Vagina (tissue), 2 donors: ENCODE data around the gene RWDD2A. TPM values are rescaled to one million over a fixed set of nuclear protein-coding genes. Genes with fewer than 3 reads are reported as not detected.
A peak's percentile ranks its signal among the peaks of the same experiment; 100 is the strongest.
"Not testable (repeated sequence)": the region's sequence is repeated elsewhere in the genome, so short reads cannot be mapped to it uniquely, and the experiment has no call there.

Experiments
- DNase-seq, 2 donors: peaks; one replicate each; pipeline ENCODE4 v3.0.0-alpha.2; 2017; ENCODE audit errors: extremely low spot score in 2 of 2
- H3K27ac ChIP-seq: fragments of 200-600 bp; sonication (generic); one replicate; pipeline ENCODE4 v1.5.1; 2019
- H3K27me3 ChIP-seq: fragments of 200-600 bp; sonication (generic); one replicate; pipeline ENCODE4 v1.5.1; 2019
- H3K36me3 ChIP-seq, 2 donors: fragments of 200-600 bp; sonication (generic); one replicate each; pipeline ENCODE4 v1.5.1; 2017 to 2019
- H3K4me1 ChIP-seq: fragments of 200-600 bp; sonication (generic); one replicate; pipeline ENCODE4 v1.5.1; 2019
- H3K4me3 ChIP-seq, 2 donors: fragments of 200-600 bp; sonication (generic); 1 replicate in 1 of 2; 2 replicates in 1 of 2; pipeline ENCODE4 v1.5.1; 2016 to 2019
- H3K9me3 ChIP-seq: fragments of 200-600 bp; sonication (generic); one replicate; pipeline ENCODE4 v1.5.1; 2019
- POLR2A ChIP-seq, 2 donors: fragments of 450-650 bp; IDR thresholded peaks; one replicate each; pipeline ENCODE4 v1.6.1; 2017; ENCODE audit warnings: antibody characterized with exemption in 2 of 2, mild to moderate bottlenecking in 2 of 2, moderate library complexity in 2 of 2
- POLR2AphosphoS5 ChIP-seq, 2 donors: sonication (generic); formaldehyde crosslinking; IDR thresholded peaks; one replicate each; pipeline ENCODE4 v1.9.0; 2017; ENCODE audit warnings: antibody characterized with exemption in 2 of 2, mild to moderate bottlenecking in 2 of 2, low read depth in 1 of 2; ENCODE audit not compliant: insufficient read depth in 1 of 2
- intact Hi-C: fragments of 100-400 bp; cut with DNase I; formaldehyde crosslinking; loops from one replicate; pipeline ENCODE4 v1.15.1; 2023
- total RNA-seq: library from RNA; depleted of rRNA; stranded (reverse); fragments of >200 nt; gene quantifications from one replicate; pipeline ENCODE4 v1.2.3, GENCODE V29; 2016
- TF ChIP-seq, protein P1 (sequence below), 3 experiments: fragments of 450-650 bp in 2 of 3; fragments of 200-600 bp in 1 of 3; sonication (generic) in 1 of 3; IDR thresholded peaks; one replicate each; pipeline ENCODE4 v1.5.1; 2017 to 2019; ENCODE audit warnings: antibody characterized with exemption in 3 of 3, mild to moderate bottlenecking in 2 of 3, moderate library complexity in 2 of 3

RWDD2A gene
- total RNA-seq, 1 donor from 2014 or later = 2.0 TPM

DNA sequence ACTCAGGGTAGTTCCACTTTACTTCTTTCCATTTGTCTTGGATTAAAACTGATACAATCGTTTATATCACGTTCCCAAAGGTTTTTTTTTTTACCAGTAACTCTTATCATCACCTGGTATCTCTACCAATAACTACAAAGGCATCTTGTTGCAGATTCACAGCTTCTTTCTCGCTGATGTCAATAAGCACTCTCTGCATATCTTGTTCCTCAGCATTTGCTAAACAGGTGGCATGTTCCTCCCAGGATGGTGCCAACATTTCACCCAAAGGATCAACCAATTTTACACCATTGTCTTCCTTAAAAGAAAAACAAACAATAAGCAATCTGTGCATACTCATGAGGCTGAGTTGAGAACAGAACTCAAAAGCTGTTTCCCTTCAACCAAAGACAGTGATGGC lies 4.7 kb upstream of the RWDD2A start:
- peaks cover 30% of the 10 kb centered on the region for H3K4me1 ChIP-seq
- intact Hi-C loops = no loop called here
- peaks cover 0 to 30% of the 10 kb centered on the region in 2 donors for H3K36me3 ChIP-seq
- H3K9me3 ChIP-seq = no peaks in the 10 kb centered on the region
- DNase-seq = no peak
- H3K27ac ChIP-seq = no peak overlapping the region
- TF ChIP-seq, protein P1, sequence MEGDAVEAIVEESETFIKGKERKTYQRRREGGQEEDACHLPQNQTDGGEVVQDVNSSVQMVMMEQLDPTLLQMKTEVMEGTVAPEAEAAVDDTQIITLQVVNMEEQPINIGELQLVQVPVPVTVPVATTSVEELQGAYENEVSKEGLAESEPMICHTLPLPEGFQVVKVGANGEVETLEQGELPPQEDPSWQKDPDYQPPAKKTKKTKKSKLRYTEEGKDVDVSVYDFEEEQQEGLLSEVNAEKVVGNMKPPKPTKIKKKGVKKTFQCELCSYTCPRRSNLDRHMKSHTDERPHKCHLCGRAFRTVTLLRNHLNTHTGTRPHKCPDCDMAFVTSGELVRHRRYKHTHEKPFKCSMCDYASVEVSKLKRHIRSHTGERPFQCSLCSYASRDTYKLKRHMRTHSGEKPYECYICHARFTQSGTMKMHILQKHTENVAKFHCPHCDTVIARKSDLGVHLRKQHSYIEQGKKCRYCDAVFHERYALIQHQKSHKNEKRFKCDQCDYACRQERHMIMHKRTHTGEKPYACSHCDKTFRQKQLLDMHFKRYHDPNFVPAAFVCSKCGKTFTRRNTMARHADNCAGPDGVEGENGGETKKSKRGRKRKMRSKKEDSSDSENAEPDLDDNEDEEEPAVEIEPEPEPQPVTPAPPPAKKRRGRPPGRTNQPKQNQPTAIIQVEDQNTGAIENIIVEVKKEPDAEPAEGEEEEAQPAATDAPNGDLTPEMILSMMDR (IDR thresholded peaks at IDR 0.05) = no peak
- TF ChIP-seq POLR2AphosphoS5 (IDR thresholded peaks at IDR 0.05; ENCODE audit: insufficient read depth in 1 of 2, low read depth in 1 of 2) = no peak
- TF ChIP-seq POLR2A (IDR thresholded peaks at IDR 0.05) = no peak
- H3K4me3 ChIP-seq = no peak overlapping the region
- H3K27me3 ChIP-seq = no peaks in the 10 kb centered on the region

DNA sequence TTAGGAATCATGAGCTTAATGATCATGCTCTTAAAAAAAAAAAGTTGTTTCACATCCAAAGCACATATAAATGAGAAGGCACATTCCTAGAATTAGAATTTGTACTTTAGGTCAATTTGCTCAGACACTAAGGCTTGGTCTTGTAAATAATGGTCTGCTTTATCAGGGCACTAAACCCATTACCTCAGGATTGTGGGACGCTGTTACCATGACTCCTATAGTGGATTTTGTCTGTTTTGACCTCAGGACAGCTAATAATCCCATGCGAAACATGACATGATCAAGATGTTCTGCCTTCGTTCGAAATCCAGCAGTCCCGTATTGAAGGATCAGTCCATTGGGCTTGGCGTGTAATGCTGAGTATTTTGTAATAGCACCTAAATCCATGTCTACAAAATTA lies 2.5 kb upstream of the RWDD2A start:
- Histone ChIP-seq H3K4me1 (peaks cover 43% of the 10 kb centered on the region), H3K36me3 (peaks cover 0 to 25% of the 10 kb centered on the region in 2 donors), H3K27ac (no peak overlapping the region), H3K9me3 (no peaks in the 10 kb centered on the region), H3K4me3 (no peak overlapping the region), H3K27me3 (no peaks in the 10 kb centered on the region)
- intact Hi-C loops = no loop called here
- no peak for DNase-seq
- no peak for TF ChIP-seq POLR2A (IDR thresholded peaks at IDR 0.05)
- no peak for TF ChIP-seq POLR2AphosphoS5 (IDR thresholded peaks at IDR 0.05; ENCODE audit: insufficient read depth in 1 of 2, low read depth in 1 of 2)
- TF ChIP-seq, protein P1 (IDR thresholded peaks at IDR 0.05) = no peak

DNA sequence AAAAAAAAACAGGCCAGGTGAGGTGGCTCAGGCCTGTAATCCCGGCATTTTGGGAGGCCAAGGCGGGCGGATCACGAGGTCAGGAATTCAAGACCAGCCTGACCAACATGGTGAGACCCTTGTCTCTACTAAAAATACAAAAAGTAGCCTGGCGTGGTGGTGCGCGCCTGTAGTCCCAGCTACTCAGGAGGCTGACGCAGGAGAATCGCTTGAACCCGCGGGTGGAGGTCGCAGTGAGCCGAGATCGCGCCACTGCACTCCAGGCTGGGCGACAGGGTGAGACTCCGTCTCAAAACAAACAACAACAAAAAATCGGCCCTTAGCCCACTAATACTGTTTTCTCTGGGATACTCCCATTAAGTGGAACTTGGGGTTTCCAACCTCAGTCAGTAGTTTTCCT lies 1.2 kb upstream of the RWDD2A start:
- H3K4me1 ChIP-seq = peaks cover 43% of the 10 kb centered on the region
- H3K27ac ChIP-seq, DNase-seq, intact Hi-C loops, H3K9me3 ChIP-seq, H3K27me3 ChIP-seq: not testable (repeated sequence)
- peaks cover 0 to 13% of the 10 kb centered on the region in 2 donors for H3K36me3 ChIP-seq
- peak overlapping the region; percentile 89 to 96 for H3K4me3 ChIP-seq

DNA sequence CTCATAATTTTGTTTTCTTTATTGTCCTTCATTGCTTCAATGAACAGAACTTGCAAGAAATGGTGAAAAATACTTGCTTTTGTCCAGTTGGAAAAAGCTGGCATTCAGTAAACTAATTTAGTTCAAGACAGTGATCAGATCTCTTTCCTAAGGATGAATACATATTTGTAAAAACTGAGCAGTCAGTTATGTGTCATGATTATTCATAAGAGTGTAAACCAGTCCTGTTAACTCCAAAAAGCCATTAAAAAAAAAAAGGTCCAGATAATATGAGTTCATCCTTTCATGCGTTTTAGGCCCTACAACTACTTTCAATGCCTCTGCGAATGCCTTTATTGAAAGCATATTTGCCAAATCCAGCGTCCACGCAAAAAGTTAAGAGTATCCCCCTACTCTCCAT lies 701 bp upstream of the RWDD2A start:
- intact Hi-C loops = no loop called here
- no peaks in the 10 kb centered on the region for H3K9me3 ChIP-seq
- H3K36me3 ChIP-seq = peaks cover 0 to 8% of the 10 kb centered on the region in 2 donors
- H3K27ac ChIP-seq = peak overlapping the region; percentile 74
- H3K27me3 ChIP-seq = no peaks in the 10 kb centered on the region
- peaks cover 43% of the 10 kb centered on the region for H3K4me1 ChIP-seq
- DNase-seq = no peak
- H3K4me3 ChIP-seq = peak overlapping the region; percentile 89 to 96
- TF ChIP-seq, protein P1 (IDR thresholded peaks at IDR 0.05) = no peak
- no peak for TF ChIP-seq POLR2A (IDR thresholded peaks at IDR 0.05)
- no peak for TF ChIP-seq POLR2AphosphoS5 (IDR thresholded peaks at IDR 0.05; ENCODE audit: insufficient read depth in 1 of 2, low read depth in 1 of 2)

GRCh38 chr6:83193747-83194566 lies 800 bp downstream of the RWDD2A start:
- Histone ChIP-seq H3K9me3 (no peaks in the 10 kb centered on the region), H3K4me1 (peaks cover 43% of the 10 kb centered on the region), H3K27me3 (no peaks in the 10 kb centered on the region), H3K4me3 (peak overlapping the region; percentile 89 to 96), H3K27ac (peak overlapping the region; percentile 74), H3K36me3 (no peaks in the 10 kb centered on the region)
- TF ChIP-seq, protein P1 (IDR thresholded peaks at IDR 0.05) = no peak
- TF ChIP-seq POLR2A (IDR thresholded peaks at IDR 0.05) (no peak), POLR2AphosphoS5 (IDR thresholded peaks at IDR 0.05; ENCODE audit: insufficient read depth in 1 of 2, low read depth in 1 of 2) (no peak)
- intact Hi-C loops = no loop called here
- DNase-seq = no peak
